Prostate gland (tissue), 2 donors: ENCODE measurements around the gene DDX39A.

Experiments
- CTCF ChIP-seq, 4 experiments: fragments of 200-600 bp in 2 of 4; fragments of 450-650 bp in 2 of 4; sonication (generic) in 2 of 4; IDR thresholded peaks; 1 replicate in 3 of 4; 2 replicates in 1 of 4; pipeline ENCODE4 v1.5.1; 2016 to 2019; ENCODE audit warnings: antibody characterized with exemption in 4 of 4, mild to moderate bottlenecking in 2 of 4, moderate library complexity in 2 of 4
- POLR2A ChIP-seq: fragments of 450-650 bp; IDR thresholded peaks from one replicate; pipeline ENCODE4 v1.6.1; 2016; ENCODE audit warnings: antibody characterized with exemption, mild to moderate bottlenecking
- POLR2AphosphoS5 ChIP-seq: sonication (generic); formaldehyde crosslinking; IDR thresholded peaks from one replicate; pipeline ENCODE4 v1.6.1; 2017; ENCODE audit warnings: antibody characterized with exemption

GRCh38 chr19:14375582-14376291 lies 43.4 kb downstream of the DDX39A start:
- TF ChIP-seq CTCF (IDR thresholded peaks at IDR 0.05) (no peak), POLR2AphosphoS5 (no peak), POLR2A (no peak)
